Superior temporal gyrus (tissue), 1 donor: ENCODE results near the gene GATA5.

Experiments used
- DNase-seq: peaks from one replicate; pipeline ENCODE4 v3.0.0-alpha.2; 2016; ENCODE audit errors: extremely low spot score

Gene GATA5

GRCh38 chr20:62487561-62488354 lies 12.0 kb upstream of the GATA5 start:
- no peak for DNase-seq

- no peak for DNase-seq
Observed at GRCh38 chr20:62487118-62487517, 11.3 kb upstream of the GATA5 start.

- DNase-seq = no peak
Observed at GRCh38 chr20:62486484-62486883, 10.7 kb upstream of the GATA5 start.

GRCh38 chr20:62485701-62486089 lies 9.9 kb upstream of the GATA5 start:
- no peak for DNase-seq

GRCh38 chr20:62485062-62485700 lies 9.4 kb upstream of the GATA5 start:
- DNase-seq = no peak

GRCh38 chr20:62484478-62484877 lies 8.7 kb upstream of the GATA5 start:
- DNase-seq = no peak

GRCh38 chr20:62483613-62484458 lies 8.0 kb upstream of the GATA5 start:
- DNase-seq = no peak

GRCh38 chr20:62482974-62483373 lies 7.2 kb upstream of the GATA5 start:
- no peak for DNase-seq

GRCh38 chr20:62482146-62482809 lies 6.5 kb upstream of the GATA5 start:
- DNase-seq = no peak

- no peak for DNase-seq
Observed at GRCh38 chr20:62481425-62482145, 5.8 kb upstream of the GATA5 start.

- DNase-seq = no peak
Observed at GRCh38 chr20:62480318-62480717, 4.5 kb upstream of the GATA5 start.

GRCh38 chr20:62479656-62480055 lies 3.9 kb upstream of the GATA5 start:
- DNase-seq = no peak

- DNase-seq = no peak
Observed at GRCh38 chr20:62479156-62479555, 3.4 kb upstream of the GATA5 start.

GRCh38 chr20:62477669-62478455 lies 2.1 kb upstream of the GATA5 start:
- no peak for DNase-seq

GRCh38 chr20:62476056-62476838 lies 452 bp upstream of the GATA5 start:
- DNase-seq = no peak

GRCh38 chr20:62475027-62475771 lies 596 bp downstream of the GATA5 start:
- no peak for DNase-seq

GRCh38 chr20:62474604-62475026 lies 1.2 kb downstream of the GATA5 start:
- no peak for DNase-seq

- no peak for DNase-seq
Observed at GRCh38 chr20:62473717-62474603, 1.8 kb downstream of the GATA5 start.
